ENCODE data around the gene DCDC1.

DCDC1 gene

GRCh38 chr11:31106326-31106725 lies 263.2 kb downstream of the DCDC1 start:
- no peak for DNase-seq (ENCODE audit: low read depth)
- no peak for TF ChIP-seq POLR2A (IDR thresholded peaks at IDR 0.05; ENCODE audit: extremely low read depth, insufficient read length)
- TF ChIP-seq MAX (IDR thresholded peaks at IDR 0.05; ENCODE audit: low read depth, low read length) = no peak
- no peak for TF ChIP-seq MYC (IDR thresholded peaks at IDR 0.05; ENCODE audit: low read depth, low read length)
- no peak for TF ChIP-seq CTCF (IDR thresholded peaks at IDR 0.05; ENCODE audit: low read depth, low read length)
- H3K4me3 ChIP-seq (ENCODE audit: low read depth, low read length) = no peak overlapping the region

GRCh38 chr11:31102875-31103274 lies 266.7 kb downstream of the DCDC1 start:
- no peak for DNase-seq (ENCODE audit: low read depth)
- TF ChIP-seq POLR2A (IDR thresholded peaks at IDR 0.05; ENCODE audit: extremely low read depth, insufficient read length) (no peak), MAX (IDR thresholded peaks at IDR 0.05; ENCODE audit: low read depth, low read length) (no peak), CTCF (IDR thresholded peaks at IDR 0.05; ENCODE audit: low read depth, low read length) (no peak), MYC (IDR thresholded peaks at IDR 0.05; ENCODE audit: low read depth, low read length) (no peak)
- no peak overlapping the region for H3K4me3 ChIP-seq (ENCODE audit: low read depth, low read length)

- DNase-seq (ENCODE audit: low read depth) = no peak
- TF ChIP-seq MYC (IDR thresholded peaks at IDR 0.05; ENCODE audit: low read depth, low read length) = no peak
- TF ChIP-seq CTCF (IDR thresholded peaks at IDR 0.05; ENCODE audit: low read depth, low read length) = no peak
- no peak overlapping the region for H3K4me3 ChIP-seq (ENCODE audit: low read depth, low read length)
Measured at GRCh38 chr11:31102316-31102715, 267.2 kb downstream of the DCDC1 start.

- H3K4me3 ChIP-seq (ENCODE audit: low read depth, low read length) = no peak overlapping the region
- DNase-seq (ENCODE audit: low read depth) = no peak
- TF ChIP-seq MAX (IDR thresholded peaks at IDR 0.05; ENCODE audit: low read depth, low read length) (no peak), CTCF (IDR thresholded peaks at IDR 0.05; ENCODE audit: low read depth, low read length) (no peak), MYC (IDR thresholded peaks at IDR 0.05; ENCODE audit: low read depth, low read length) (no peak), POLR2A (IDR thresholded peaks at IDR 0.05; ENCODE audit: extremely low read depth, insufficient read length) (no peak)
Measured at GRCh38 chr11:31096191-31096805, 273.2 kb downstream of the DCDC1 start.

- no peak for DNase-seq (ENCODE audit: low read depth)
- TF ChIP-seq MYC (IDR thresholded peaks at IDR 0.05; ENCODE audit: low read depth, low read length) (no peak), CTCF (IDR thresholded peaks at IDR 0.05; ENCODE audit: low read depth, low read length) (no peak), POLR2A (IDR thresholded peaks at IDR 0.05; ENCODE audit: extremely low read depth, insufficient read length) (no peak), MAX (IDR thresholded peaks at IDR 0.05; ENCODE audit: low read depth, low read length) (no peak)
Measured at GRCh38 chr11:31092638-31093037, 276.9 kb downstream of the DCDC1 start.

GRCh38 chr11:31089117-31089516 lies 280.4 kb downstream of the DCDC1 start:
- DNase-seq (ENCODE audit: low read depth) = no peak

More at GRCh38 chr11:31092638-31093037, 276.9 kb downstream of the DCDC1 start:
- H3K4me3 ChIP-seq (ENCODE audit: low read depth, low read length) = no peak overlapping the region

More at GRCh38 chr11:31089117-31089516, 280.4 kb downstream of the DCDC1 start:
- no peak overlapping the region for H3K4me3 ChIP-seq (ENCODE audit: low read depth, low read length)
- TF ChIP-seq POLR2A (IDR thresholded peaks at IDR 0.05; ENCODE audit: extremely low read depth, insufficient read length) = no peak
- no peak for TF ChIP-seq MAX (IDR thresholded peaks at IDR 0.05; ENCODE audit: low read depth, low read length)
- no peak for TF ChIP-seq CTCF (IDR thresholded peaks at IDR 0.05; ENCODE audit: low read depth, low read length)
